RWPE1 (cell line): ENCODE data around the gene WDR7.

Source experiments
- CTCF ChIA-PET: fragments of 350-600 bp; sonication (Branson Sonifier 250); formaldehyde crosslinking; extraction: SDS; loops from one replicate; lab custom pipeline; 2021; lab: Yijun Ruan, JAX
- POLR2A ChIA-PET: fragments of 400-600 bp; formaldehyde crosslinking; extraction: SDS; loops from one replicate; lab custom pipeline; 2020; ENCODE audit warnings: antibody characterized with exemption; ENCODE audit not compliant: low non-redundant PET; lab: Yijun Ruan, JAX
- DNase-seq: peaks from one replicate; pipeline ENCODE4 v3.0.0; 2012; ENCODE audit warnings: low spot score
- H3K27ac ChIP-seq: fragments of 450-650 bp; 2 replicates; pipeline ENCODE4 v1.5.1; 2017
- CTCF ChIP-seq: fragments of 450-650 bp; conservative IDR thresholded peaks from 2 replicates; pipeline ENCODE4 v1.5.1; 2017; ENCODE audit warnings: low read depth, mild to moderate bottlenecking

WDR7 gene

GRCh38 chr18:56977771-56978170 lies 326.6 kb downstream of the WDR7 start:
- CTCF ChIA-PET: no interaction called here
- DNase-seq: no peak
- TF ChIP-seq CTCF: no peak
- no peak overlapping the region for H3K27ac ChIP-seq
- POLR2A ChIA-PET: no interaction called here

GRCh38 chr18:56980151-56980550 lies 329.0 kb downstream of the WDR7 start:
- H3K27ac ChIP-seq: no peak overlapping the region
- ChIA-PET CTCF (no interaction called here), POLR2A (no interaction called here)
- no peak for TF ChIP-seq CTCF
- DNase-seq: no peak

GRCh38 chr18:56982766-56983165 lies 331.6 kb downstream of the WDR7 start:
- H3K27ac ChIP-seq: no peak overlapping the region
- POLR2A ChIA-PET: no interaction called here
- TF ChIP-seq CTCF: no peak
- no peak for DNase-seq
- CTCF ChIA-PET: interaction anchor here (0.6 kb wide), 1 partner anchor 15 kb away, joined by 3 read pairs; no protein-coding TSS in a partner anchor

GRCh38 chr18:56983275-56983992 lies 332.3 kb downstream of the WDR7 start:
- ChIA-PET CTCF (no interaction called here), POLR2A (no interaction called here)
- H3K27ac ChIP-seq: no peak overlapping the region
- DNase-seq: no peak
- TF ChIP-seq CTCF: no peak

- ChIA-PET CTCF (no interaction called here), POLR2A (no interaction called here)
- no peak overlapping the region for H3K27ac ChIP-seq
- TF ChIP-seq CTCF: no peak
- DNase-seq: no peak
These were observed 333.6 kb downstream of the WDR7 start for GRCh38 chr18:56984731-56985130.

- POLR2A ChIA-PET: no interaction called here
- no peak for DNase-seq
- no peak overlapping the region for H3K27ac ChIP-seq
- TF ChIP-seq CTCF: no peak
- CTCF ChIA-PET: no interaction called here
These were observed 335.7 kb downstream of the WDR7 start for GRCh38 chr18:56986829-56987228.
